ENCODE data around the gene GALNTL6.

GALNTL6 gene

GRCh38 chr4:171812665-171813525 lies at the start of gene GALNTL6:
Gene GALNTL6 (plus strand): TSS chr4:171813404.
- peak; percentile 90 for DNase-seq

- DNase-seq: no peak
Measured at GRCh38 chr4:171765514-171765913, 47.7 kb upstream of the GALNTL6 start.

DNA sequence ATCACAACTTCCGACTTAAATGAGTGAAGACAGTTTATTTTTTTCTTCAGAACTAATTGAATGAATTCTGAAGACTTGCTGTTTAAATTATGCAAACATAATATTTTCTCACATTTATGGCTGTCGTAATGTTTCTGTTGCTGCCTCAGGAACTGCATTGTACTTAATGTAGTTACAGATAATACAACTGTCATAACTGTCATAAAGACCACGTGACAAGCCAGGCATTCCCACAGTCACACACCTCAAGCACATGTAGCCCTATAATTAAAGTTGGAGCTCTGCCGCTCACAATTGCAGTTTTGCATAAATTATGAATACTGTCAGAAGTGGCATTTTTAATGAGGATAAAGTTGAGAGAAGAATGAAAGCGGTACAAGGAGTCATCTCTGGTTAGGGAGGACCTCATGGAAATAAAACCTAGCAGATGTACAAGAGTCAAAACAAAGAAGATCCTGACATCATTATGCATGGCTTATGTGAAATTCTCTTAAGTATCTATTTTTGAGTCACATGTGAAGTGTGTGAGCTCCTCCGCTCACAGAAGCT lies 38.5 kb upstream of the GALNTL6 start:
- DNase-seq: no peak

DNA sequence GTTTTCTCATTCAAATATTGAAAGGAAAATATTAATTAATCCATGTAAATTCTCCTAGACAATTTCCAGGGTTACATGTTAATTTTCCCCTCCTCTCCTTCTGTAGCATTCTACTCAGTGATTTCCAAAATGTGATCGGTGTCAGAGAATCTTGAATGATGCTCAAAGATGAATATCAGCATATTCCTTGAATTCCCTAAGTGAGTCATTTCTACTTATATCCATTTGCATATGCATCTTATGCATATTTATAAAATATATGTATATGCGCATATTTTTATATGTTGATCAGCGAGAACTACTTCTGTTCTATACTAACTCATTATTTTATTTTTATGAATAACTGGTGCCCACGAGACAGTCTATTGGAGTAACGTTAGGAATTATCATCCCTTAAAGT lies 33.9 kb upstream of the GALNTL6 start:
- no peak for DNase-seq

GRCh38 chr4:171785388-171785787 lies 27.8 kb upstream of the GALNTL6 start:
- no peak for DNase-seq

DNA sequence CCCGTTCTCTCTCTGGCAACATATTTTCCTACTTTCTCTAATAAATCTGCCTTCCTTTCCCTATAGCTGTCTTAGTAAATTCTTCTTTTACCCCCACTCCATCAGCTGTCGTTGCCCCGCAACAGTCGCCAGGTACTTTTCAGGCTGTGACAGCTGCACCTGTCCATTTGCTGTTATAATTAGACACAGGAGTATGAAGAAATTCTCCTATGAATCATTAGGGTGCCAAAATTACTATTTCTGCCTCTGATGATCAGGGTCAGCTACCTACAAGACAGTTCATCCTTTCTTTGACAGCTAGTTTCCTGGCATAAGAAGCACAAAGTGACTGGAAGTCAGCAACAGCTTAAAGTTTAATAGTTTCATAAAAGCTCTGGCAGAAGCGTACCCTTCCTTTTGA lies 19.5 kb upstream of the GALNTL6 start:
- no peak for DNase-seq

GRCh38 chr4:171794528-171794927 lies 18.7 kb upstream of the GALNTL6 start:
- DNase-seq: no peak

DNA sequence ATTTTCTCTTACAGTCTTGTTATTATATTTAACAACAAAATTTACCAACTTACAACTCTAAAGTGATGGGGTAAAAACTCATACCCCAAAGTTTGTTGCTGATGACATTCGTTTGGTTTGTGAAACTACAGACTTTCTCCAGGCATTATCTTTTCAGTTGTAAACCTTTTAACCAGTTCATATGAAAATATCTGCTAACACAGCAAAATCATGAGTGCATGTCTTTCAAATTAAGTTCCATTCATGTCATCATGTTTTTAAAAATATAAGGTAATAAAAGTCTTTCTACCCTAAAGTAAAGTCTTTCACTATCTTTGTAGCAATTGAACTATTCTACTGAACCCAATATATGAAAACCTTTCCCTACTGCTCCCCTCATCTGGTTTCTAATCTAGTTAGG lies 3.4 kb upstream of the GALNTL6 start:
- DNase-seq: no peak

- DNase-seq: no peak
Measured at GRCh38 chr4:171812333-171812664, 905 bp upstream of the GALNTL6 start.

GRCh38 chr4:171813526-171814250 lies 484 bp downstream of the GALNTL6 start:
- no peak for DNase-seq

GRCh38 chr4:171814545-171814944 lies 1.3 kb downstream of the GALNTL6 start:
- DNase-seq: no peak

GRCh38 chr4:171817026-171817425 lies 3.8 kb downstream of the GALNTL6 start:
- DNase-seq: no peak

GRCh38 chr4:171834640-171835039 lies 21.4 kb downstream of the GALNTL6 start:
- DNase-seq: no peak

DNA sequence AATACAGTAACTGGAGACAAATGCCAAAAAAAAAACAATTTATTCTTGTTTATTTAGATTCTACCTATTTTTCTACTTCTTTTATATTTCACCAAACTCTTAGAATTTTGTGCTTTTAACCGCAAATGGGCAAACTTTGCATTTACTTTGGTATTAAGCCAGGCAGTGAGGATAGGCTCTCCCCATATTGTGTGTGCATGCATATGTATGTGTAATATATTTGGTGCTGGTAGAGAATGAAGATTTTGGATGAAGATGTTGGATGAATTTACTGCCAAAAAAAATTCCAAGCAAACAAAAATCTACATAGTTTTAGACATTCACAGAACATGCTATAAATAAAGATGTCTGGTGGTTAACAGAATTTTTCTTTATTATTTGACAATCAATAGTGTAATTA lies 30.3 kb downstream of the GALNTL6 start:
- no peak for DNase-seq

- peak; percentile 68 for DNase-seq
Measured at GRCh38 chr4:171846232-171846631, 33.0 kb downstream of the GALNTL6 start.

GRCh38 chr4:171846893-171847292 lies 33.7 kb downstream of the GALNTL6 start:
- no peak for DNase-seq

DNA sequence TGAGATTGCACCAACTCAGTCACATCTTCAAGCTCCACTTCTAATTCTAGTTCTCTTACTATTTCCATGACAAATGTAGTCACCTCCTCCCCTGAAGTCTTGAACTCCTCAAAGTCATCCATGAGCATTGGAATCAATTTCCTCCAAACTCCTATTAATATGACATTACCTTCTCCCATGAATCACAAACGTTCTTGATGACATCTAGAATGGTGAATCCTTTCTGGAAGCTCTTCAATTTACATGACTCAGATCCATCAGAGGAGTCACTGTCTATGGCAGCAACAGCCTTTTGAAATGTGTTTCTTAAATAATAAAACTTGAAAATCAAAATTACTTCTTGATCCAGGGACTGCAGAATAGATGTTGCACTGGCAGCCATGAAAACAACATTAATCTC lies 34.5 kb downstream of the GALNTL6 start:
- DNase-seq: no peak

DNA sequence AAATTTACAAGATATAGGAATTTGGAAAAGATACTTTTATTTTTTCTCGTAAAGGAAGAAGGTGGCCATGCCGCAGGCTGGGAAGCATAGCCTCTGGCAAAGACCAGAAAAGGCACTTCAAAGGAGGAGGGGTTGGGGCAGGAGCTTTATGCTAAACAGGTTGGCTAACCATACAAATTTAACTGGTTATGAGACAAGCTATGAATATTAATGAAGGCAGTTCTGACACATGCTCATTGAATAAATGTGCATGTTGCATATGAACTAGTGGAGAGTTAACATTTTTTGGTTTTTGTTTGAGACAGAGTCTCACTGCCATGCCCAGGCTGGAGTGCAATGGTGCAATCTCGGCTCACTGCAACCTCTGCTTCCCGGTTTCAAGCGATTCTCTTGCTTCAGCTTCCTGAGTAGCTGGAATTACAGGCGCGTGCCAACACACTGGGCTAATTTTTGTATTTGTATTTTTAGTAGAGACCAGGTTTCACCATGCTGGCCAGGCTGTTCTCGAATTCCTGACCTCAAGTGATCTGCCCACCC lies 36.5 kb downstream of the GALNTL6 start:
- no peak for DNase-seq

DNA sequence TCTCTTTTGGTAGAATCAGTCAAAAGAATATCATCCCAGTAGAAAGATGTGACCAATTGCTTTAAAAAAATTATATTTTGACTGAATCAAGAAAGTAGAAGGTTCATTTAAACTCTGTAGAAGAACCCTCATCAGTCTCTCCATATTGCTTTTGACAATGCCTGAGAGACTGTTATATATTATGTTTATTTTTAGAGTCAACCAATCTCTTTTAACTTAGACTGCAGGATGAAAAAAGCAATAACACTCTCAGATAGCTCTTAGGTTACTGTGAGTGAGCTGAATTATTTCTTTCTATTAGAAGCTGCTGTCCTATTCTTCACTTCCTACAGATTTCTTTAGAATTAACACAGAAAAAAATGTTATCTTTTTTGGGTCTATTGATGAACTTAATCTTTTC lies 38.1 kb downstream of the GALNTL6 start:
- no peak for DNase-seq

- DNase-seq: peak; percentile 62
Measured at GRCh38 chr4:171857302-171858012, 44.3 kb downstream of the GALNTL6 start.

- no peak for DNase-seq
Measured at GRCh38 chr4:171875291-171875690, 62.1 kb downstream of the GALNTL6 start.

DNA sequence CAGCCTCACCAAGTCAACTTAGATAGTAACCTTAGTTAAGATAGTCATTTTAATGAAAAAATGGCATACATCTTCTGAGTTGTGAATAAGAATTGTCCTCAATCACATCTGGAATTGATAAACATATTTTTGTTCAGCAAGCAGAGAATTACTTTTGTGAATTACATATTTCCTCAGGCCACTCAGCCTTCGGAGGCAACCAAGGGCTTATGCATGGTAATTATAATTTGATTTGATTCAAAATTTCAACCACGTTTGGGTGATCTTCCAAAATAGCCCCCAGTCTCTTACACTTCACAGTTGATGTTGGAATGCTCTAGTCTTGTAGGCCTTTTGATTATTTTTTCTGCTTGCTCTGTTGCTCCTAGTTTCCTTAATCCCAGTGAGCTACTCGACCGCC lies 63.4 kb downstream of the GALNTL6 start:
- DNase-seq: no peak

- no peak for DNase-seq
Measured at GRCh38 chr4:171880136-171880535, 66.9 kb downstream of the GALNTL6 start.

Data from hematopoietic multipotent progenitor cell treated with erythropoietin and hydrocortisone succinate and interleukin-3 and kit ligand, for 8 days (in vitro differentiated cells).